Neural progenitor cell (in vitro differentiated cells): ENCODE data around the gene UNC119B. TPM values are rescaled to one million over a fixed set of nuclear protein-coding genes. Genes with fewer than 3 reads are reported as not detected.

Experiments used
- DNase-seq: peaks from one replicate; pipeline ENCODE4 v3.0.0-alpha.2; 2016; ENCODE audit warnings: low spot score
- H2AFZ ChIP-seq: fragments of 200-600 bp; sonication (generic); replicated peaks from 2 replicates; pipeline ENCODE4 v1.6.1; 2016; ENCODE audit warnings: antibody characterized with exemption
- H3F3A ChIP-seq: fragments of 200-600 bp; sonication (generic); 2 replicates; pipeline ENCODE4 v1.6.1; 2016; ENCODE audit warnings: antibody characterized with exemption, low read depth
- H3K27ac ChIP-seq: fragments of 200-600 bp; sonication (generic); 2 replicates; pipeline ENCODE4 v1.5.1; 2016; ENCODE audit warnings: mild to moderate bottlenecking
- H3K27me3 ChIP-seq: fragments of 200-600 bp; sonication (generic); 2 replicates; pipeline ENCODE4 v1.6.1; 2016; ENCODE audit warnings: mild to moderate bottlenecking, moderate library complexity
- H3K36me3 ChIP-seq: fragments of 200-600 bp; sonication (generic); 2 replicates; pipeline ENCODE4 v1.5.1; 2016
- H3K4me1 ChIP-seq: fragments of 200-600 bp; sonication (generic); 2 replicates; pipeline ENCODE4 v1.6.1; 2016; ENCODE audit warnings: mixed run types
- H3K4me2 ChIP-seq: fragments of 200-600 bp; sonication (generic); 2 replicates; pipeline ENCODE4 v1.6.1; 2016
- H3K4me3 ChIP-seq: fragments of 200-600 bp; sonication (generic); 2 replicates; pipeline ENCODE4 v1.5.1; 2016
- H3K79me2 ChIP-seq: fragments of 200-600 bp; sonication (generic); 2 replicates; pipeline ENCODE4 v1.6.1; 2016; ENCODE audit warnings: low read depth
- H3K9ac ChIP-seq: fragments of 200-600 bp; sonication (generic); 2 replicates; pipeline ENCODE4 v1.6.1; 2016
- H3K9me3 ChIP-seq: fragments of 200-600 bp; sonication (generic); 2 replicates; pipeline ENCODE4 v1.5.1; 2016; ENCODE audit warnings: low read depth
- H4K20me1 ChIP-seq: fragments of 200-600 bp; sonication (generic); 2 replicates; pipeline ENCODE4 v1.6.1; 2016; ENCODE audit warnings: low read depth
- H3K27ac Mint-ChIP-seq: 3 replicates; pipeline ENCODE4 v1.8.0; 2021; ENCODE audit warnings: mixed read lengths
- H3K27me3 Mint-ChIP-seq: 2 replicates; pipeline ENCODE4 v1.8.0; 2022; ENCODE audit warnings: low read depth, mild to moderate bottlenecking, inconsistent platforms, moderate library complexity, mixed read lengths; ENCODE audit not compliant: insufficient read depth
- H3K36me3 Mint-ChIP-seq: 3 replicates; pipeline ENCODE4 v1.8.0; 2021; ENCODE audit warnings: mixed read lengths
- H3K4me1 Mint-ChIP-seq: 3 replicates; pipeline ENCODE4 v1.8.0; 2021; ENCODE audit warnings: mixed read lengths
- H3K4me3 Mint-ChIP-seq: 3 replicates; pipeline ENCODE4 v1.8.0; 2021; ENCODE audit warnings: mild to moderate bottlenecking, moderate library complexity, mixed read lengths
- H3K9me3 Mint-ChIP-seq: 3 replicates; pipeline ENCODE4 v1.8.0; 2020; ENCODE audit warnings: mixed read lengths
- EZH2 ChIP-seq: fragments of 200-600 bp; sonication (generic); IDR thresholded peaks from 2 replicates; pipeline ENCODE4 v1.6.1; 2017; ENCODE audit warnings: antibody characterized with exemption, mild to moderate bottlenecking, moderate library complexity
- EZH2phosphoT487 ChIP-seq: fragments of 200-600 bp; sonication (generic); IDR thresholded peaks from 2 replicates; pipeline ENCODE4 v1.6.1; 2017; ENCODE audit warnings: antibody characterized with exemption
- total RNA-seq: library from RNA; depleted of rRNA; stranded (reverse); fragments of >200 nt; gene quantifications from 2 replicates; pipeline ENCODE4 v1.2.3, GENCODE V29; 2015; ENCODE audit warnings: low replicate concordance
- TF ChIP-seq, protein P1 (sequence below): fragments of 200-600 bp; sonication (generic); IDR thresholded peaks from 2 replicates; pipeline ENCODE4 v1.5.1; 2017; ENCODE audit warnings: antibody characterized with exemption, mild to moderate bottlenecking

UNC119B gene
- total RNA-seq, 1 donor from 2014 or later: 58.9 TPM

DNA sequence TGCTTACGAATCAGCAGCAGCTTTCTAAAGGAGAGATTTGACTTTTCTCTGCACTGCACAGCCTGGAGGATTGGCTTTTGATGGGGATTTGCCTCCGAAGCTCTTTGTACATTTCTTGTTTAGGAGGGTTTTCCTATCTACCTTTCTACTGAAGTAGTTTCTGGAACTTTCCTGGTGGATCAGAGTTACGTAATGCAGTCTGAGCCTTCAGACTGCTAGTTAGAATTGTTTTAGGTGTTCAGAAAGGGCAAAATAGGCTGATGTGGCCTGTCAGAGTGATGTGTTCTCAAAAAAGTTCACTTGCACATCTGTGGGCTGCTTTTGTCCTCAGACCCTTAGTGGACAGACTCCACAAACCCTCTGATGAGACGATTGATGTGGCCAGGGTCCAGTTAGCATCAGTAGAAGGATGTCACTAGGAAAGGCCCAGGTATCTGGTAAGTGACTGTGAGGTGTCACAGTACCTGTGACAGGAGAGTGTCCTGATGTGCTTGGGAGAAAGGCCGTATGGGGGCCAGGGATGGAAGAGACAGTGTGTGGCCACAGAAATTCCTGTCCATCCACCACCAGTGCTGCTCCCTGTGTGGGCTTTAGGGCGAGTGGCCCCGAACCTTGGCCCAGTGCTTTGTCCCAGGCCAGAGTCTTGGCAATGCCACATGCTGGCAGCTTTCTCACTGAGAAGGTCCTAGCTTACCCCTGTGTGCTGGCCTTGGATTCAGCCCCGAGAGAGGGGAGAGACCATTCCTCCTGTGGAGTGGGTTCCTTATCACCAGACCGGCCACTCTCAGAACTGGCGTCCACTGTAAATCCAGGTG lies 10.9 kb downstream of the UNC119B start:
- Histone ChIP-seq H3K9ac (no peak overlapping the region), H2AFZ (no peak overlapping the region), H3K36me3 (peaks cover 6% of the 10 kb centered on the region), H3K4me1 (peaks cover 4% of the 10 kb centered on the region), H3K4me2 (no peak overlapping the region), H3K27me3 (peaks cover 5% of the 10 kb centered on the region), H3K79me2 (peaks cover 4% of the 10 kb centered on the region), H4K20me1 (peaks cover 56% of the 10 kb centered on the region), H3K27ac (no peak overlapping the region), H3F3A (peaks cover 19% of the 10 kb centered on the region), H3K4me3 (no peak overlapping the region), H3K9me3 (no peaks in the 10 kb centered on the region)
- H3K36me3 Mint-ChIP-seq: peaks cover 34% of the 10 kb centered on the region
- H3K9me3 Mint-ChIP-seq: no peaks in the 10 kb centered on the region
- H3K27me3 Mint-ChIP-seq: peaks cover 5% of the 10 kb centered on the region
- H3K4me3 Mint-ChIP-seq: no peak overlapping the region
- TF ChIP-seq, protein P1, sequence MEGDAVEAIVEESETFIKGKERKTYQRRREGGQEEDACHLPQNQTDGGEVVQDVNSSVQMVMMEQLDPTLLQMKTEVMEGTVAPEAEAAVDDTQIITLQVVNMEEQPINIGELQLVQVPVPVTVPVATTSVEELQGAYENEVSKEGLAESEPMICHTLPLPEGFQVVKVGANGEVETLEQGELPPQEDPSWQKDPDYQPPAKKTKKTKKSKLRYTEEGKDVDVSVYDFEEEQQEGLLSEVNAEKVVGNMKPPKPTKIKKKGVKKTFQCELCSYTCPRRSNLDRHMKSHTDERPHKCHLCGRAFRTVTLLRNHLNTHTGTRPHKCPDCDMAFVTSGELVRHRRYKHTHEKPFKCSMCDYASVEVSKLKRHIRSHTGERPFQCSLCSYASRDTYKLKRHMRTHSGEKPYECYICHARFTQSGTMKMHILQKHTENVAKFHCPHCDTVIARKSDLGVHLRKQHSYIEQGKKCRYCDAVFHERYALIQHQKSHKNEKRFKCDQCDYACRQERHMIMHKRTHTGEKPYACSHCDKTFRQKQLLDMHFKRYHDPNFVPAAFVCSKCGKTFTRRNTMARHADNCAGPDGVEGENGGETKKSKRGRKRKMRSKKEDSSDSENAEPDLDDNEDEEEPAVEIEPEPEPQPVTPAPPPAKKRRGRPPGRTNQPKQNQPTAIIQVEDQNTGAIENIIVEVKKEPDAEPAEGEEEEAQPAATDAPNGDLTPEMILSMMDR: no peak
- TF ChIP-seq EZH2: no peak
- TF ChIP-seq EZH2phosphoT487: no peak
- H3K27ac Mint-ChIP-seq: no peak overlapping the region
- no peak for DNase-seq
- peaks cover 18% of the 10 kb centered on the region for H3K4me1 Mint-ChIP-seq

DNA sequence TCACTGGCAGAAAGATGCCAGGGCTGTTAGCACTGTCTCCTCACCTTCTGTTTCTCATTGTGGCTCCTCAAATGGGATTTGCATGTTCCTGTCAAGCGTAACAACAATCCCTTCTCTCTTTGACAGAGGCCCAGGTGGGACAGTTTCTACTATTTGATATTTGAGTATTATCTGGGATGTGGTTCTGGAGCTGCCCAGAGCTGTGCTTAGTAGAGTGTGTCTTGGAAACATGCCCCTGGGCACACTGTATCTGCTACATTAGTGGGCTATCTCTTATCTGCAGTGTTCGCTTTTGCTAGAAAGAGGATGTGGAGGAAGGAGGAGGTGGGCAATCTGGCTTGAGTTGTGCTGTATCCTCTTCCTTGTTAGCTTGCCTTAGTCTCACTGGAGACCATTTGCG lies 11.6 kb downstream of the UNC119B start:
- H3K27ac Mint-ChIP-seq: no peak overlapping the region
- H3K36me3 Mint-ChIP-seq: peaks cover 29% of the 10 kb centered on the region
- no peak overlapping the region for H2AFZ ChIP-seq
- no peak overlapping the region for H3K27ac ChIP-seq
- DNase-seq: no peak
- H3K27me3 Mint-ChIP-seq: peaks cover 5% of the 10 kb centered on the region
- no peaks in the 10 kb centered on the region for H3K79me2 ChIP-seq
- H3K4me3 Mint-ChIP-seq: no peak overlapping the region
- H3K9me3 ChIP-seq: no peaks in the 10 kb centered on the region
- H3K9me3 Mint-ChIP-seq: no peaks in the 10 kb centered on the region
- no peak overlapping the region for H3K4me2 ChIP-seq
- H3K27me3 ChIP-seq: peaks cover 11% of the 10 kb centered on the region
- no peak overlapping the region for H3K9ac ChIP-seq
- H3K36me3 ChIP-seq: peaks cover 6% of the 10 kb centered on the region
- peaks cover 23% of the 10 kb centered on the region for H3F3A ChIP-seq
- TF ChIP-seq EZH2: no peak
- TF ChIP-seq EZH2phosphoT487: no peak
- TF ChIP-seq, protein P1: no peak
- H3K4me3 ChIP-seq: no peak overlapping the region
- H3K4me1 Mint-ChIP-seq: peaks cover 18% of the 10 kb centered on the region
- peaks cover 4% of the 10 kb centered on the region for H3K4me1 ChIP-seq
- peaks cover 49% of the 10 kb centered on the region for H4K20me1 ChIP-seq

DNA sequence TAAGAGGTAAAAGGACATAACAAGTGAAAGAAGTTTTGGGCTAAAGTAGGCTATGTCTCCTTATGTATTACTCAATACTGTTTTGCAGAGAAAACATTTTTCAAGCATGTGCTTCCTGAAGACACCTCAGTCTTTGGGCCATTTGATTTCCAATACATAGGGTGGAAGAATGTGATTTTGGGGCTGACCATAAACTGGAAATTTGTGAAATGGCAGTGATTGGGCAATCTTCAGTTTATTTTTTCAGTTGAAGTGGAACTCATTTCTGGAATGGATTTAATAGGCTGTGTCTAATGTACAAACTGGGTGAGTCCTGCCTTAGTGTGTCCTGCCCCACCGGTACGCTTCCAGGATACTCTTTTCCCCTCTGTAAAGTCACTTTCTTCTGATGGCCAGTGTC lies 12.5 kb downstream of the UNC119B start:
- DNase-seq: no peak
- Mint-ChIP-seq H3K27ac (no peak overlapping the region), H3K4me1 (peaks cover 18% of the 10 kb centered on the region), H3K36me3 (peaks cover 29% of the 10 kb centered on the region), H3K4me3 (no peak overlapping the region), H3K9me3 (no peaks in the 10 kb centered on the region), H3K27me3 (peaks cover 5% of the 10 kb centered on the region)
- no peak overlapping the region for H3K9ac ChIP-seq
- peaks cover 4% of the 10 kb centered on the region for H3K4me1 ChIP-seq
- TF ChIP-seq, protein P1: no peak
- no peak for TF ChIP-seq EZH2phosphoT487
- TF ChIP-seq EZH2: no peak
- H2AFZ ChIP-seq: no peak overlapping the region
- H4K20me1 ChIP-seq: peaks cover 42% of the 10 kb centered on the region
- no peak overlapping the region for H3K4me2 ChIP-seq
- no peak overlapping the region for H3K4me3 ChIP-seq
- no peak overlapping the region for H3K27ac ChIP-seq
- no peaks in the 10 kb centered on the region for H3K79me2 ChIP-seq
- H3K27me3 ChIP-seq: peaks cover 15% of the 10 kb centered on the region
- peaks cover 23% of the 10 kb centered on the region for H3F3A ChIP-seq
- peaks cover 4% of the 10 kb centered on the region for H3K36me3 ChIP-seq
- no peaks in the 10 kb centered on the region for H3K9me3 ChIP-seq
